NAMALWA (cell line): ENCODE results near the gene KLB.
"Not testable (repeated sequence)": the region's sequence is repeated elsewhere in the genome, so short reads cannot be mapped to it uniquely, and the experiment has no call there.

ENCODE experiments used
- DNase-seq: peaks from one replicate; pipeline ENCODE4 v3.0.0-alpha.2; 2015; ENCODE audit warnings: low spot score

KLB gene

DNA sequence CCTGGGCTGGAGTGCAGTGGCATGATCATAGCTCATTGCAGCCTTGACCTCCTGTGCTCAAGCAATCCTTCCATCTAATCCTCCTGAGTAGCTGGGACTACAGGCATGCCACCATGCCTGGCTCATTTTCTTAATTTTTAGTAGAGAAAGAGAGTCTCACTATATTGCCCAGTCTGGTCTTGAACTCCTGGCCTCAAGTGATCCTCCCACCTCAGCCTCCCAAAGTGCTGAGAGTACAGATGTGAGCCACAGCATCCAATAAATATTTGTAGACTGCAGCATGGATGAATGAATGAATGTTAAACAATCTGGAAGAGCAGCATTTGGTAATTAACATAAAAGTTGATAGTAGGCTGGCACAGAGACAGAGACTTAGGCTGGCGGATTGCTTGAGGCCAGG, 20.0 kb downstream of the KLB start:
- DNase-seq, result no peak

DNA sequence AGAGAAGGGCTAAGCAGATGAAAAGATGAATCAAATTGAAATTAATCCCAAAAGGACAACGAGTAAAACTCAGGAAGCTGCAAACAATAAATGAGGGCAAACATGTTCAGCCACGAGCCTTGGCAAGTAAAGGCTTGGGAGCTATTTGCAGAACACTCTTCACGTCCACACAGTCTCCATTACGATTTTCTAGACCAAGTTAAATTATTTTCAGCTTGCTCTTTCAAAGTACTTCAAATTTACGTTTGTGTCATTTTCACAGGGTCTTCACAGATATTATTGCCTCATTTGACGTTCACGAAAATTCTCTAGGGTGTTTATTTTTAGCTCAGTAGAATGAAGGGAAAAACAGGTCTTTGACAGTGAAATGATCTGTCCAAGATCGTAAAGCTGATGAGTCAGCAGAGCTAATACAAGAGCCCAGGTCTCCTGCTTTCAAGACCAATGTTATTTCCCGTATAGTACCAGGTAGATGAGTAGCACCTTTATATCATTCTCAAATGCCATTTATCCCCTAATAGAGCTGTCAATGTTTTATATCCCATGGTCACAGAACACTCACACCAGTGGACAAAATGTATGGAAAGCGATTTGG, 20.9 kb downstream of the KLB start:
- DNase-seq, result no peak

DNA sequence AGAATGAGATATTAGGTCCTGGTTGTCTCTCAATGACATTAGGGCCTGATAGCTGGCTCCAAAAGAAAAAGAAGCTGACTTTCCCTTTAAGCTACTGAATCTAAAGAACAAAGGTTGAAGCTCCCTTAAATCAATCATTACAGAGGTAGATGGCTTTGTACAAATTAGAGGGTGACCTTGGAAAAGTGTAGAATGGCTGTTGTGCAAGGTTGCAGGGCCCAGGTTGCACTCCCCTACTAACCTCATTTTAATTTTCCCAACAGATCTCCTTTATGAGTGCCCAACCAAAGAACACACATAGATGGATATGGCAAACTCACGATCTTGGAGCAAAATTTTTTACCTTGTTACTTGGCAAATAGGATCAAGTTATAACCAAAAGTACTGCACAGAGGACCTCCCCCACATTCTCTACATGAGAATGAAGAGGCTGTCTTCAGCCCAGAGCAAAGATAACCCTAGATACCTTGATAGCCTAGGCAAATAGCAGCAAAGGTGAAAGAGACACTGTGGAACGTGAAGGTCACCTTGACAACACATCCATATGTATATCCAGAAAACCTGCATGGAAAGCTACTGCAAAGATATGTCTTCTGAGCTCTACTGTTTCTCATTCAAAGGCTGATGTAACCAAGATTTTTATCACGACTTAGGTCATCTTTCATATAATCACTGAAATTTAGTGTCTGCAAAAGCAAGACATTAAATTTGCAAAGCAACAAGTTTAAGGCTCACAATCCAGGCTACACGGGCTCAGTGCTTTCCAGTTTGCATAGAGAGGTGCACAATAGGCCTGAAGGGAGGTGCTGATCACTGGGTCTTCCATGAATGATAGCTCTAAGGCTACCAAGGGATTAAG, 23.0 kb downstream of the KLB start:
- DNase-seq, result no peak

DNA sequence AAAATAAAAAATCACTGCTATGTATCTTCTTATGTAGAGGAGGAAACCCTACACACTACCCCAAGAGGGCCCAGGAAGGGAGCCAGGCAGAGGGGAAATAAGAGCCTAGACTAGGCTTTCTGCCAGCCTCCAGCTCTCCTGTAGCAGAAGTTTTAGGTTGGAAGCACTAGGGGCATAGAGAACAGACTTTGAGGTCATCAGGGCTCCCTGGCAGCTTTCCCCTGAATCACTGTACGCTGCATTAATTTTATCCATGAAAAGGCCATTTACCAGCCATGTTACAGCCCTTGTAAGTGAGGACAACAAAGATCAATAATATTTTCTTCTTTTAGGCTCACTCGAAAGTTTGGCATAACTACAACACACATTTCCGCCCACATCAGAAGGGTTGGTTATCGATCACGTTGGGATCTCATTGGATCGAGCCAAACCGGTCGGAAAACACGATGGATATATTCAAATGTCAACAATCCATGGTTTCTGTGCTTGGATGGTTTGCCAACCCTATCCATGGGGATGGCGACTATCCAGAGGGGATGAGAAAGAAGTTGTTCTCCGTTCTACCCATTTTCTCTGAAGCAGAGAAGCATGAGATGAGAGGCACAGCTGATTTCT, 27.3 kb downstream of the KLB start:
- no peak for DNase-seq

DNA sequence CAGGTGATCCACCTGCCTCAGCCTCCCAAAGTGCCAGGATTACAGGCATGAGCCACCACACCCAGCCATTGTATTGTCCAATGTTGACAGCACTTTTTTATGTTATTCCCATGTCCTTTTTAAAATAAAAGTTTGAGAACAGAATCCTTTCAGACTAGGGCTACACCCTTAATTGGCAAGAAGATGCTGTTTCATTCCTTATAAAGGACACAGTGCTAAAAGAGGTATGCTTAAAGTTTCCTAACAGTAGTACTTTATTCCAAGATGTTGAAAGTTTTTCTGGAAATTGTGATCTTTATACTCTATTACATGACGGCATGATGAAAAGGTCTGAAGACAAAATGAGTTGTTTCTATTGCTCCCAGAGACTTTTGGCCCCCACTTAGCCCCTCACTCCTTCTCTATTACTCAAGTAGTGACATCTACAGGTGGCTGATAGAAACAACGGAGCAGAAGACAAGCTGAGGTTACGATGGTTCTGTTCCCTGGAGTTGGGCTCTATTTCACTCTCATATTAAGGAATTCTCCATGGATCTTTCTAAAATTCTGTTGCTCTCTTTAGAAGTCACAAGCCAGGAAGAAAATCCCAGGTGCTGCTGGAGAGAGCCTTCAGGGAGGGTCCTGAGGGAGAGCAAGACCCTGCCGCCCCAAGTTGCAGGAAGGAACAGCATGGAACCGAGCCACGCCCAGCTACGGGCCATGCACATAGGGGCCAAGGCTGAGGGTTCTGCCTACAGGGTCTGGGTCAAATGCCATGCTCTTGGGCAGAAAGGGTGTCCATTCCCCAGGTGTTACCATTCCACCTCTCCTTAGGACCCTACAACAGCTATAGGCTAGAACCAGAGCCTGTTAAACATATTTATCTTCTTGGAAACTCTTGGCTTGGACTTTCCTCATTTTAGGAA, 29.2 kb downstream of the KLB start:
- DNase-seq, result peak; percentile 43

DNA sequence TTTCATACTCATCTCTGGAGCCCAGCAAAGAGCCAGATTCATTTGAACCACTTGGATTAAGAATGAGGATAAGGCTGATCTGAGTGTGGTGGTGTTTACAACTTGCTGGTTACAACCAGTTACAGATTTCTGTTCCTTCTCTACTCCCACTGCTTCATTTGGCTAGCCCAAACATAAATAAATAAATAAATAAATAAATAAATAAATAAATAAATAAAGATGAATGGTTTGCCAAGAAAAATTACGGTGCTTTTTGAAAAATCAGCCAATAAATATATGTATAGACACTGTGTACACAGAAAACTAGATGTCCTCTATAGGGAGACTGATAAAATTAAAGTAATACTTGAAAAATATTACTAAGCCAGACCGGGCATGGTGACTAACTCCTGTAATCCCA, 34.9 kb downstream of the KLB start:
- DNase-seq, result no peak

DNA sequence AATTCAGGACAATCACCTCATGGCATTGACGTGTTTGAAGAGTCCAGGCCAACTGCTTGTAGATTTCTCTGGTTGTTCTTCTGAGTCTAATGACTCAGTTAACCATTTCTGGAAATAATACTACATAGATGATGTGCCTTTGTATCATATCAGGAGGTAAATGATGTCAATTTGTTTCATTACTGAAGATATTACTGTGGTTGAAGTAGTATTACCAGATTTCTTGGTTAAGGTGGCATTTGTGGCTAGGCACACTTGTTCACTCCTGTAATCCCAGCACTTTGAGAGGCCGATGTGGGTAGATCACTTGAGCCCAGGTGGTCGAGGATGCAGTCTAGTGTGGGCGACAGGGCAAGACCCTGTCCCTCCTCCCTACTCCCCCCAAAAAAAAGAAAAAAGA, 36.3 kb downstream of the KLB start:
- DNase-seq, result no peak

DNA sequence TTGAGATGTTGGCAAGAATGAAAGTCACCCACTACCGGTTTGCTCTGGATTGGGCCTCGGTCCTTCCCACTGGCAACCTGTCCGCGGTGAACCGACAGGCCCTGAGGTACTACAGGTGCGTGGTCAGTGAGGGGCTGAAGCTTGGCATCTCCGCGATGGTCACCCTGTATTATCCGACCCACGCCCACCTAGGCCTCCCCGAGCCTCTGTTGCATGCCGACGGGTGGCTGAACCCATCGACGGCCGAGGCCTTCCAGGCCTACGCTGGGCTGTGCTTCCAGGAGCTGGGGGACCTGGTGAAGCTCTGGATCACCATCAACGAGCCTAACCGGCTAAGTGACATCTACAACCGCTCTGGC, 39.7 kb downstream of the KLB start:
- DNase-seq, result no peak

DNA sequence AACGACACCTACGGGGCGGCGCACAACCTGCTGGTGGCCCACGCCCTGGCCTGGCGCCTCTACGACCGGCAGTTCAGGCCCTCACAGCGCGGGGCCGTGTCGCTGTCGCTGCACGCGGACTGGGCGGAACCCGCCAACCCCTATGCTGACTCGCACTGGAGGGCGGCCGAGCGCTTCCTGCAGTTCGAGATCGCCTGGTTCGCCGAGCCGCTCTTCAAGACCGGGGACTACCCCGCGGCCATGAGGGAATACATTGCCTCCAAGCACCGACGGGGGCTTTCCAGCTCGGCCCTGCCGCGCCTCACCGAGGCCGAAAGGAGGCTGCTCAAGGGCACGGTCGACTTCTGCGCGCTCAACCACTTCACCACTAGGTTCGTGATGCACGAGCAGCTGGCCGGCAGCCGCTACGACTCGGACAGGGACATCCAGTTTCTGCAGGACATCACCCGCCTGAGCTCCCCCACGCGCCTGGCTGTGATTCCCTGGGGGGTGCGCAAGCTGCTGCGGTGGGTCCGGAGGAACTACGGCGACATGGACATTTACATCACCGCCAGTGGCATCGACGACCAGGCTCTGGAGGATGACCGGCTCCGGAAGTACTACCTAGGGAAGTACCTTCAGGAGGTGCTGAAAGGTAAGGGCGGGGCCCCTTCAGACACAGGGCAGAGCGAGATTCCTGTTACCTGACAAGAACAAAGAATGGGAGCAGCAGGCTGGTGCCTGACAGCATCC, 40.3 kb downstream of the KLB start:
- DNase-seq, result no peak

DNA sequence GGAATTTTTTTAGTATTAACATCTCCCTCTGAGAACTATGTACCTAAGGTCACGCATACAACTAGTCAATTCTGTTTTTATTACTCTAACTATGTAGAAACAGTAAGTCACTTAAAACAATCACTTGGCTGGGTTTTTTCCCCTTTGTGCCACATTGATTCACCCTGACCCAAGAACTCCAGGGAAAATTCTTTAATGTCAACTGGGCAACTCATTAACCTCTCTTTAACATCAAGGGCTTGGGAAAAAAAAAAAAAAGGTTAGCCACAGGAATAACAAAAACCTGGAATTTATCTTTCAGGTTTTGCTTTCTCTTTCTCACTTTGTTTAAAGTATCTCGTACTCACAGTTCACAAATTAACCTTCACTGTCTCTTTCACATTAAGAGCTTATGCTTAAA, 43.9 kb downstream of the KLB start:
- DNase-seq, result no peak

DNA sequence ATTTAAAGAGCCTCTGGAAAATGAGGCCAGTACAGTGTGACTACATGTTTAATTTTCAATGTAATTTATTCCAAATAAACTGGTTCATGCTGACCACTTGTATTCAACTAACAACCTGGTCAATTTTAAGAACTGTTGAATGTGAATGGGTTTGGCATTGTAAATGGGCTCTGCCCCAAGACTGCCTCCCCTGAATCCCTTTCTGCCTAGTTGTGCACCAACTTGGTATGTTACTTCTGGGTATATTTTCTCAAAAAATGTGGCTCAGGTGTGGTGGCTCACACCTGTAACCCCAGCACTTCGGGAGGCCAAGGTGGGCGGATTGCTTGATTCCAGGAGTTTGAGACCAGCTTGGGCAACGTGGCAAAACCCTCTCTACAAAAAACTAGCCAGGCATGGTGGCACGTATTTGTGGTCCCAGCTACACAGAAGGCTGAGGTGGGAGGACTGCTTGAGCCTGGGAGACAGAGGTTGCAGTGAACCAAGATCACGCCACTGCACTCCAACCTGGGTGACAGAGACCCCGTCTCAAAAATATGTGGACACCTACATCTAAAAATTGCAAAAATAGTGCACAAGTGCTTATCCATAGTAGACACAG, 44.8 kb downstream of the KLB start:
- DNase-seq, result no peak

DNA sequence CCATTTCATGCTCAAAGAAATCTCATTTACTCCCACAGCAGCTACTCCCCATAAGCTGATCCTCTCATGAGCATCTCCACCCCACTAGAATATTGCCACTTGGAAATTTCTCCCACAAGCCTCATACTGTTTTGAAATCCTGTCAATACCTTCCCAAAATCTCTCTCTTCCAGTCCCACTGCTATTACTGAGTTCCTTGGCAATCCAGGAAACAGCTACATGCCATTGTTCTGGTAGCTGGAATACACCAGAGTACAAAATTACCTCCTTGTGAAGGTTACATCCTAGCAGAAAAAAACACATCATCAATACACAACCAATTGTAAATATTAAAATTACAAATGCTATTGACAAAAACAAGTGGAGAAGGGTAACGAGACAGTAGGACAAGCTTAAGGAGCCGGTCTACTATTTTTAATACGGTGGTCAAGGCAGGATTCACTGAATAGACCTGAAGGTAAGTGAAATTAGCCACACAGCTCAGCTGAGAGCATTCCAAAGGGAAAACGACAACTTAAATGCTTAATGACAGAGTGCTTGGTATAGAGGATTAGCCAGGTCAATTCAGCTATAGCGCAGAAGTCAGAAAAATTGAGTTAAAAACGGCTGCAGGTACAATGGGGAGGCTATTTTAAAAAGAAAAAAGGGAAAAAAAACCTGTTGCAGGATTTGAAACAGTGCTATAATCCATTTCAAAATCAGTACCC, 45.6 kb downstream of the KLB start:
- DNase-seq, result no peak

DNA sequence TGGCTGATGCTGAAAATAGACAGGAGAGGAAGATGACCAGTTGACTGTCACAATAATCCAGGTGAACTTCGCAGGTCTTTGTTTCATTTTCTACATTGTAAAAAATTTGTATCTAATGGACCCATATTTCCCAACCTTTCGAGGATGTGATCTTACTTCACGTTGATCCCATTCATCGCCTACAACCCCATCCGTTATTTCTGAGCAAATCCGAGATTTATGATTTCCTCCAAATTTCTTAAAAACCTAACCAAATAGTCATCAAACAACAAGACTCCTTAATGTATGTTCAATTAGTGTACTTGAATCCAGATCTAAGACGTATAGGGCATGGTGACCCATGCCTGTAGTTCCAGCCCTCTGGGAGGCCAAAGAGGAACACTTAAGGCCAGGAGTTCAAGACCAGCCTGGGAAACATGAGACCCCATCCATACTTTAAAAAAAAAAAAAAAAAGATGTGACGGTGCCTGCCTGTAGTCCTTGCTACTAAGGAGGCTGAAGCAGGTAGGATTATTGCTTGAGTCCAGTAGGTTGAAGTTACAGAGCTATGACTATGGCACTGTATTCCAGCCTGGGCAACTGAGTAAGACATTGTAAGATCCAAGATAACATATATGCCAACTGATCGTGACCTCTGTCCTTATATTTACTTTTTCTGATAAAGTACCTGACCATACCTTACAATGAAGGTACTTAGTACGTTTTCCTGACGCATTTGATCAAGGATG, 46.3 kb downstream of the KLB start:
- DNase-seq, result no peak

DNA sequence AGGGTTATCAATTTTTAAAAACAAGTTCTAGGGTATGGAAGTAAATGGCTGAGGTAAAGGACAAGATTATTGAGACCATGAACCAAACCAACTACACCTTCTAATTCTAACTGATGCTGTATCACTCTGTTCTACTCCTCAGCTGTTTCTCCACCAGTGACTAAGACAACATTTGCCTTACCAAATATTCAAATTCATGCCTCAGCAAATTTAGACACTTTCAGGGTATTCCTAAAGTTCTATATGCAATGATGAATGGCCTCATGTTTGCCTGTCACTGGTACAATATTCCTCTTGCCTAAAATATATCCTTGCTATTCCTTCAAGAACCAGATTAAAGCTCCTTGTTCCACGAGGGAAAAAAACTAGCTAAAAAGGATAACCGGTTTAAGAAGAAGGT, 47.0 kb downstream of the KLB start:
- DNase-seq, result no peak

DNA sequence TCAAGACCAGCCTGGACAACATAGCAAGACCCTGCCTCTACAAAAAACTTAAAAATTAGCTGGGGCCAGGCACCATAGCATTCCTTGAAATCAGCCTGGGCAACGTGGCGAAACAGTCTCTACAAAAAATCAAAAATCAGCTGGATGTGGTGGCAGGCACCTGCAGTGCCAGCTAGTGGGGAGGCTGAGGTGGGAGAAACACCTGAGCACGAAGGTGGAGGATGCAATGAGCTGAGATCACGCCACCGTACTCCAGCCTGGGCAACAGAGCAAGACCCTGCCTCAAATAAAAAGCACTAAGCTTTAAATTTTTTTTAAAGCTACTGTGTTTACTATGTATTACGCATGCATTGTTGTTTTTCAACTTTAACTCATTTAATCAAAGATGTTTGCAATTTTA, 48.8 kb downstream of the KLB start:
- DNase-seq, result no peak

DNA sequence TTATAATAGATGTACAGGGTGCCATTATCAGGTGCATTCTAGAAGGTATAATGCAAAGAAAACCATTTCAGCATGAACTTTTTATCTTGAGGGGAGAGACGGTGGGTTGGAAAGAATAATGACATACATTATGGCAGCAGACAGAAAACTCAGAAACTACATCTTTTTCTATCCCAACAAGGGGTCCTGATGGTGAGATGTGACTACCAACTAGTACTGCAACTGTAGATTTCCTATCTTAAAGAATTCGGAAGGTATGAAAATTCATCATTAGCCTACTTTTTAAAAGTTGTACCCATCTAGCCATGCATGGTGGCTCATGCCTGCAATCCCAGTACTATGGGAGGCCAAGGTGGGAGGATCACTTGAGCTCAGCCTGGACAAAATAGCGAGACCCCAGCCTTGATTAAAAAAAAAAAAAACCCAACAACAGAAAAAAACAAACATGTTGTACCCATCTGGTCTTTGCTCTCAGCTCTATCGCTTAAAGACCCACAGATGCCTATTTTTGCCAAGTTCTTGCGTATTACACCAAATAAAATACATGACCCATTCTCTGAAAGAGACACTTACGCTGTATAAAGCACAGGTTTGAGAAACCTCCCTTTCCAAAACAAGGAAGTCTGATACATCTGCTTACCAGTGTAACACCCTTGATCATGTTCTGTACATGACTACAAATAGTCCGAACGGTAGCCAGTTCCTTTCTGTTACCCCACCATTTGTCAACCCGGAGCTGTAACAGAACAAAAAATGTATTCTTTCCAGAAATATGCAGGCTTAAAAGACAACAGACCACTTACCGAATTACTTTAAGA, 50.4 kb downstream of the KLB start:
- DNase-seq, result no peak

DNA sequence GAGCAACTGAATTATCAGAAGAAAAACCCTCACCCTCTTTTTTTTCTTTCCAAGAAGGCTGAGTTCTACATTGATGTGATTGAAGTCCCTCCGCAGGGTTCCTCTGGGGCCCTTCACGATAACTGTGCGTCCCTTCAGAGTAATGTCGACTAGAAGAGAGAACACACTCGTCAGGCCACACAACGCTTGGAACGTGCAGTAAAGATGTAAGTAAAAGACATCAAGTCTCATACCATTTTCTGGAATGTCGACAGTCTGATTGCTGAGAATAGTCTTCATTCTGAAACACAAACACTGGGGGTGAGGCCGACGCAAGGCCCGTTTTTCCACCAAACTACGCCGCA, 51.4 kb downstream of the KLB start:
- DNase-seq, result not testable (repeated sequence)

DNA sequence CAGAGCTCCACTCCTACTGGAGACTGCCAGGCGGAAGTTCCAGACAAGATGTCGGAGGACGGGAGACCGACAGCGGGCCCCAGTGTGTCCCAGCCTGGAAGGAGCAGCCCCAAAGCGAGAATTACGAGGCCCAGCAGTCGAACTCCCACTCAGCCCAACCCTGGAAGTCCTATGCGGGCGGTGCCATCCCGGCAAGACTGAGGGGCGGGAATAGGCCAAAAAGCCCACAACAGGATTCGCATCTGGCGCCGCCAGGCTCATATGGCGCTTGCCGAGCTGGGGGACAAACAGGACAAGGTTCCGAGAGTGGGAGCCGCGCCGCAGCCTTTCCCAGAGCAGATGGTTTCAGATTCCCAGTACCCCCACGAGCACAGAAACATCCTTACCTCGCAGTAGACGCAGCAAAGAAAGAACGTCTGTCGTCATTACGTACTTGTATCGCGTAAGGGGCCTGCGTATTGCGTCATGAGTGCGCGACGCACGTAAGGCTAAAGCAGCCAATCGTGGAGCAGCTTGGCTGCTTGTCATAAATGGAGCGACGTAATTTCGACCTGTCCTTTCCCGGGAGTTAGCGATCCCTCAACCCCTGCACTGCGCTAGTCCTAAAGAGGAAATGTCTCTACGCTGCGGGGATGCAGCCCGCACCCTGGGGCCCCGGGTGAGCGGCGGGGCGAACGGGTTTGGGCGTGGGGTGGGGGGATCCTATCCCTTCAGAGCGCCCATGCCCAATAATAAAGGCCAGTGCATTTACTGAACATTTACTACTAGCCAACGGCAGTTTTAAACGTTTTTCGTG, 52.0 kb downstream of the KLB start, which contains the start of the genes LIAS and RPL9:
LIAS (plus strand) TSS at position 552 of the 796 bp plus-strand sequence; CDS start at position 614, 62 bp downstream.
RPL9 (minus strand) TSS at position 418 of the 796 bp plus-strand sequence. CDS start 483 bp downstream, outside the sequence.
- peak; percentile 98 for DNase-seq
